ENCODE results near the gene IFT43. TPM values are rescaled to one million over a fixed set of nuclear protein-coding genes. Genes with fewer than 3 reads are reported as not detected.

IFT43 gene
- polyA plus RNA-seq, 1 donor from 2014 or later: 13.2 TPM

Other genes with a start within 250 kb of the IFT43 start
- 0.43 TPM for gene TGFB3, start 3.8 kb upstream of the IFT43 start, polyA plus RNA-seq
- 8.3 TPM for gene GPATCH2L, start 166.2 kb downstream of the IFT43 start, polyA plus RNA-seq

Measured in IgD-negative memory B cell (primary cell).